H54 (cell line): Measurements from ENCODE around the gene PTCD1.
A peak's percentile ranks its signal among the peaks of the same experiment; 100 is the strongest.
"Not testable (repeated sequence)": the region's sequence is repeated elsewhere in the genome, so short reads cannot be mapped to it uniquely, and the experiment has no call there.

Source experiments
- DNase-seq: peaks from one replicate; pipeline ENCODE4 v3.0.0; 2011; ENCODE audit warnings: low spot score, mixed read lengths; ENCODE audit not compliant: insufficient read length
- FAIRE-seq: peaks from 3 replicates; lab custom pipeline; 2011; peaks lifted over from hg19 to GRCh38; lab: Jason Lieb, UNC
- POLR2A ChIP-seq: IDR thresholded peaks from 2 replicates; pipeline ENCODE4 v1.6.1; 2011; ENCODE audit warnings: low read depth, mild to moderate bottlenecking, low read length

Gene PTCD1

GRCh38 chr7:99380823-99381663 is 57.6 kb downstream of the PTCD1 start:
- no peak for DNase-seq
- no peak for TF ChIP-seq POLR2A
- no peak for FAIRE-seq

GRCh38 chr7:99380032-99380822 is 58.4 kb downstream of the PTCD1 start:
- FAIRE-seq, result no peak
- no peak for TF ChIP-seq POLR2A
- no peak for DNase-seq

- not testable (repeated sequence) for DNase-seq, FAIRE-seq
Measured at GRCh38 chr7:99379693-99380031, 58.9 kb downstream of the PTCD1 start.

GRCh38 chr7:99379043-99379577 is 59.5 kb downstream of the PTCD1 start:
- DNase-seq (peak; percentile 85), FAIRE-seq (no peak)
- TF ChIP-seq POLR2A, result no peak

GRCh38 chr7:99375070-99375807 is 63.4 kb downstream of the PTCD1 start:
- FAIRE-seq, result no peak
- peak; percentile 71 for TF ChIP-seq POLR2A
- DNase-seq, result peak; percentile 85

- peak; percentile 96 for TF ChIP-seq POLR2A
- DNase-seq, result peak; percentile 89
- FAIRE-seq, result no peak
Measured at GRCh38 chr7:99374111-99375064, 64.2 kb downstream of the PTCD1 start, which contains the start of gene ARPC1B. ARPC1B (plus strand) TSS chr7:99374730; CDS start chr7:99385715, 10,985 bp downstream.

GRCh38 chr7:99373091-99374066 is 65.2 kb downstream of the PTCD1 start:
- no peak for FAIRE-seq
- TF ChIP-seq POLR2A, result no peak
- no peak for DNase-seq

- no peak for TF ChIP-seq POLR2A
- FAIRE-seq (no peak), DNase-seq (no peak)
Measured at GRCh38 chr7:99372275-99373090, 66.1 kb downstream of the PTCD1 start.

- no peak for TF ChIP-seq POLR2A
- no peak for FAIRE-seq
- DNase-seq, result no peak
Measured at GRCh38 chr7:99371376-99371920, 67.2 kb downstream of the PTCD1 start.

GRCh38 chr7:99369767-99370391 is 68.7 kb downstream of the PTCD1 start:
- TF ChIP-seq POLR2A, result no peak
- FAIRE-seq (no peak), DNase-seq (no peak)
